Measurements from ENCODE around the gene DSPP.

DSPP gene

GRCh38 chr4:87631668-87632067 is 23.3 kb downstream of the DSPP start:
- no peak for DNase-seq

- no peak for DNase-seq
These were observed 24.1 kb downstream of the DSPP start for GRCh38 chr4:87632469-87632868.

- peak in 3 of 4 experiments; percentile 1 to 14 (median 6) for DNase-seq
These were observed 24.9 kb downstream of the DSPP start for GRCh38 chr4:87633243-87633642.

DNA sequence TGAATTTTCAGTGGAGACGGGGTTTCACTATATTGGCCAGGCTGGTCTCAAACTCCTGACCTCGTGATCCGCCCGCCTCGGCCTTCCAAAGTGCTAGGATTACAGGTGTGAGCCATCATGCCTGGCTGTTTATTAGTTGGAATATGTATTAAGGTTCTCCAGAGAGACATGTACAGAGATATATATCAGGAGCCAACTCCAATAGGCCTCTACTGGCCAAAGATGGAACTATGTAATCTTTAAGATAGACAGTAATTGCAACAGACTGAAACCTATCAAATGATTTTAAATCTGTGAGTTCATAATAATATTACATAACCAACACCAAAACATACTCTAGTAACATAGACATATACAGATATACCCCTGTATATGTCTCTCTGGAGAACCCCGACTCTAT is 36.0 kb downstream of the DSPP start:
- DNase-seq = no peak

DNA sequence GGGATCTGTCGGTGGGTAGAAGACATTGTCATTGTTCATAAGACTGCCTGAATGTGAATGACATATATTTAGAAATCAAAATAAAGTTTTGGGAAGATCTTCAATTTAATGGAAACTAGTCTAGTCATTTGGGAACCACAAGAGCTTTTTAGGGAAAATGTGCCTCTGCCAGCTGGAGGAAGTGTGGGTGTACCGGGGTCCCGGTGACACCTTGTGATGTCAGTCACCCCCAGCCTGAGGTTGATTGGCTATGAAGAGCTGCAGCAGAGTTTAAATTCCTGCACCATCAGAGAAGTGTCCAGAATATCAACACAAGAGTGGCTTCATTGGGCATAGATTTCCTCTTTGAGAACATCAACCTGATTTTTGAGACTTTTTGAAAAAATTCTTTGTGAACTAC is 41.7 kb downstream of the DSPP start, which contains the start of gene DMP1:
Gene DMP1, plus strand, starts transcription at position 301 of the 400 bp plus-strand sequence. CDS start 6,213 bp downstream, outside the sequence.
- DNase-seq = no peak

GRCh38 chr4:87650938-87651337 is 42.6 kb downstream of the DSPP start:
- no peak for DNase-seq

DNA sequence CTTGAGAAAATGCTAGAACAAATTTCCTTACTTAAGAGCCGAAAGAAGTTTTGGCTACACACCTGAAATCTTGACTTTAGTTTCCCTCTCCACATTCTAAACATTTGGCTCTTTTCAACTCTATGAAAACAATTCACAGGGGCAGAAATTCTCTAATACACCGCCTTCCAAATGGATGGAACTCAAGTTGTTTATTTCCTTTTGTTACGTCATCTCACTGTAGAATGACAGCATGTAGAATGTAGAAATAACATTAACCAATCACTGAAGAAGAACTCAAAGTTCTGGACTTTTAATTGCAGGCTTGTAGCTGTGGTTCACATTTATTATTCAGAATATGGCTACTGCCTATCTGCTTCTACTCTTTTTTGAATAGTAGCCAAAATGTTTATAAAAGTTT is 43.6 kb downstream of the DSPP start:
- no peak for DNase-seq

- no peak for DNase-seq
These were observed 46.2 kb downstream of the DSPP start for GRCh38 chr4:87654487-87655044.

DNA sequence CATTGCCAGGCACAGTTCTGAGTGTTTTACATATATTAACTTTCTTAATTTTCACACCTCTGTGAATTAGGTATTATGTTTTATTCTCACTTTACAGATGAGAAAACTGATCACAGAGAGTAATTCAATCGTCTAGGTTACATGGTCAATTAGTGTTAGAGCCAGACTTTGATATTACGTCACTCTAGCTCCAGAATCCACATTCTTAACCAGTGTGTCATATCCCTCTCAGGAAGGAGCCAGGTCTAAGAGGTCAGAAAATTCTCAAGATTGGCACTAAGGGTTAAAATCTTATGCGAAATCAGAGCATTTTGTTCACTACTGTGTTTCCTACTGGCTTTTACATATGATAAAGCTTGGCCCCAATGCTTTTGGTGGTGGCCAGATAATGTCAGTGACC is 49.2 kb downstream of the DSPP start:
- no peak for DNase-seq

- no peak for DNase-seq
These were observed 51.1 kb downstream of the DSPP start for GRCh38 chr4:87659247-87659931.

- DNase-seq = no peak
These were observed 54.5 kb downstream of the DSPP start for GRCh38 chr4:87662871-87663270.
